LNCAP (cell line): ENCODE measurements around the gene BICD2.

Experiments
- TF ChIP-seq, protein P1 (sequence below): fragments of 450-650 bp; IDR thresholded peaks from 2 replicates; pipeline ENCODE4 v1.5.1; 2017; ENCODE audit warnings: mild to moderate bottlenecking

Gene BICD2

DNA sequence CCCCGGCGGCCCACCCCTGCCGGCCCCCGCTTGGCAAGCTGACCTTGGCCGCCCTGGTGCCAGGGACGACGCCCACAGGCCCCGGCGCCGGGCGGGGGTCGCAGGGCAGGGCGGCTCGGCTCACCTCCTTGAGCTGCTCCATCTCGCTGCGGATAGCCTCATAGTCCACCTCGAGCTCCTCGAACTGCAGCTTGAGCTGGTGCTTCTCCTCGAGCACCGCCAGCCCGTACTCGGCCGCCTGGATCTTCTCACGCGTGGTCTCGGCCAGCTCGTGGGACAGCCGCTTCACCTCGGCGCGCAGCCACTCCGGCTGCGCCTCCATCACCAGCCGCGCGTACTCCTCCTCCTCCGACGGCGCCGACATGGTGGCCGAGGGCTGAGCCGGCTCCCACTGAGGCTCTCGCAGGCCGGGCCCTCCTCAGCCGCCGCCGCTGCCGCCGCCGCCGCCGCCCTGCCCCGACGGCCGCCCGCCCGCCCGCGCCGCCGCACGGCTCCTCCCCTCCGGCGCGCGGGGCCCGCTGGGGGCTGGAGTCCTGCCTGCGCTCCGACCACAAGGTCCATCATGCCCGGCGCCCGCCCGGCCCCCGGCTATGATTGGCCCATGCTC, at the start of gene BICD2:
Gene BICD2, minus strand, starts transcription at position 453 of the 607 bp plus-strand sequence. Its CDS starts 89 bp downstream, at position 364.
- TF ChIP-seq, protein P1, sequence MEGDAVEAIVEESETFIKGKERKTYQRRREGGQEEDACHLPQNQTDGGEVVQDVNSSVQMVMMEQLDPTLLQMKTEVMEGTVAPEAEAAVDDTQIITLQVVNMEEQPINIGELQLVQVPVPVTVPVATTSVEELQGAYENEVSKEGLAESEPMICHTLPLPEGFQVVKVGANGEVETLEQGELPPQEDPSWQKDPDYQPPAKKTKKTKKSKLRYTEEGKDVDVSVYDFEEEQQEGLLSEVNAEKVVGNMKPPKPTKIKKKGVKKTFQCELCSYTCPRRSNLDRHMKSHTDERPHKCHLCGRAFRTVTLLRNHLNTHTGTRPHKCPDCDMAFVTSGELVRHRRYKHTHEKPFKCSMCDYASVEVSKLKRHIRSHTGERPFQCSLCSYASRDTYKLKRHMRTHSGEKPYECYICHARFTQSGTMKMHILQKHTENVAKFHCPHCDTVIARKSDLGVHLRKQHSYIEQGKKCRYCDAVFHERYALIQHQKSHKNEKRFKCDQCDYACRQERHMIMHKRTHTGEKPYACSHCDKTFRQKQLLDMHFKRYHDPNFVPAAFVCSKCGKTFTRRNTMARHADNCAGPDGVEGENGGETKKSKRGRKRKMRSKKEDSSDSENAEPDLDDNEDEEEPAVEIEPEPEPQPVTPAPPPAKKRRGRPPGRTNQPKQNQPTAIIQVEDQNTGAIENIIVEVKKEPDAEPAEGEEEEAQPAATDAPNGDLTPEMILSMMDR, result no peak

DNA sequence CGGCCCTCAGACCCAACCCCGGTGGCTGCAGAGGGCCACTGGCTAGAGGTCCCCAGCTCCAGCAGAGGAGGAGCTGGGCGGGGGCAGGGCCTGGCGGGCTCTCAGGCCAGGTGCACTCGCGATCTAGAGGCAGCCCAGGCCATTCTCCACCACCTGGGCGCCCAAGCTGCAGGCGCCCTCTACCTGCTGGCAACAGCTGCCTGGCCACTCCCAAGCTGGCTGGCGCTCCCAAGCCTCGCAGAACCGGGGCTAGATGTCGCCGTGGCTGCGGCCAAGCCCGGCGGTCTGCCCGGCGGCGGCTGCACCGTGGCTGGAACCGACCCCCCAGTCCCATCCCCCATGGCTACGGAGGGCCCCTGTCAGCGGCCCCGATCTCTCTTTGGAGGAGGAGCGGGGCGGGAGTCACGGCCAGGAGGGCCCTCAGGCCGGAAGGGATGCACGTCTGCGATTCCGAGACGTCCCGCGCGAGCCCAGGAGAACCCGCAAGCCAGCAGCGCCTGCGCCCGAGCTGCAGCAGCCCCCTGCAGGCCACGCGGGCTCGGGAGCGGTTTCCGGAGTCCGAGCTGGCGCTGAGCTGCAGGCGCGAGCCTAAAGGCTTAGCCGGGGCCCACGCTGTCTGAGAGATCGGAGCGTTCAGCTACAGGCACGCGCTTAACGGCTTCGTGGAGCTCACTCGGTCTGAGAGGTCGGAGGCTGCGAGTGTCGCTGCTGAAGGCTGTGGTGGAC, 44.3 kb upstream of the BICD2 start:
- TF ChIP-seq, protein P1, result peak; percentile 40; the same call in 1 of the 2 replicates

DNA sequence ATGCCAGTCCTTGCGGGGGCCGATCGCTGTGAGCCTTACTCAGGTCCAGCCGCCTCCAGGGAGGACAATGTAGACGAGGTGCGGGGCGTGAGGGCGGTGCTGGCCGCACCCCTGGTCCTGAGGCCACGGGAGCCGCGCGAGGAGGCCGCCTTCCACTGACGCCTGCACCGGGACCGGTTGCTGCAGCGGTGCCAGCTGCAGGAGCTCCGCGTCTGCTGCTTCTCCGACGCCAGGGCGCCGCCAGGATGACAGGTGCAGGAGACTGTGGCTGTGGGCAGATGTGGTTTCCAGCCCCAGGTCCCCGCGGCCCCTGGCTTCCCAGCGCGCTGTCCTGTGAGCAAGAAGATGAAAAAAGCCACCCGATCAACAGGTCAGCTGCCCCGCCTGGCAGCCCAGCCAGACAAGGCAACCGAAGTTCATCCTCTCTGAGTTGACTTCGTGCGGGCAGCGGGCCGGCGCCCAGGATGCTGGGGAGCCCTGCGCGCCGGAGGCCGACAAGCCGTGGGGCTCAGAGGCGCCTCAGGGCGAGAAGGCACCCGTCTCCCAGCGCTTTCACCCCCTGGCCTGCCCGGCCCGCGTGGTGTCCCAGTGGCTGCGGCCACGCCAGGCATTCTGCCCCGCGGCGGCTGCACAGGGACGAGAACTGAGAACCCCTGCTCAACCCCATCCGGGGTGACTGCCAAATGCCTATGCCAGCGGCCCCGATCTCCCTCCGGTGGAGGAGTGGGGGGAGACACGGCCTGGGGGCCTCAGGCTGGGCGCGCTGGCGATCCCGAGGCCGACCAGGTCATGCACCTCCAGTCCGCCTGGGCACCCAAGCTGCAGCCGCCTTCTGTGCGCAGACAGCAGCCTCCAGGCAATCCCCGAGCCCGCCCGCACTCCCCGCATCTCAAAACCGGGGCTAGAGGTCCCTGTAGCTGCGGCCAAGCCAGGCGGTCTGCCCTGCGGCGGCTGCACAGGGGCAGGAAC, 43.4 kb upstream of the BICD2 start:
- TF ChIP-seq, protein P1, result no peak

DNA sequence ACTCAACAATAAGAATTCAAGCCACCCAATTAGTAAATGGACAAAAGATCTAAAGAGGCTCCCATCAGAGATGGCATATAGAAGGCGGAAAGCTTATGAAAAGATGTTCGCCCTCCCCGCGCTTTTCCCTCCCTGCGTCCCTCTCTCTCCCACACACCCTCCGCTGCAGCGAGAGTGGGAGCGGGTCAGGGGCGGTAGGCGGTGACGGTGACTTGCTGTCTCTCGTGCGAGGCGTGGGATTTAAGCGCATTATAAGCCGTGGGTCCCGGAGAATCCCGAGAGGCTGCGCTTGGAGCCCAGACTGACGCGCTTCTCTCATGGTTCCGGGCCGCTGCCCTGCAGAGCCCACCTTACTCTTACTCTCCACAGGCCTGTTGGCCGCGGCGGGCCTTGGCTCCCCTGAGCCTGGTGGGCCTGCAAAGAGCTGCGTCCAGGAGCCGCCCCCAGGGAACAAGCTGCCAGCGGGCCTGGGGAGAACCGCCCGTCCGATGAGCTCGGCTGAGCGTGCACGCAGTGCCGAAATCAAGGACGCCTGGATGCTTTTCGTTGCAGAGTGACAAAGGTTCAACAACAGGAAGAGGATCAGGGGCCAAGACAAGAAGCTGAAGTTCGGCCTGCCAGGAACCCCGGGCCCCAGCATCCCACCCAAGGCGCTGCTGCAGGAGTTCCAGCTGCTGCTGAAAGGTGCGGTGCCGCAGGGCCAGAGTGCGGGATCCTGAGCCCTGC, 42.6 kb upstream of the BICD2 start:
- TF ChIP-seq, protein P1, result no peak

DNA sequence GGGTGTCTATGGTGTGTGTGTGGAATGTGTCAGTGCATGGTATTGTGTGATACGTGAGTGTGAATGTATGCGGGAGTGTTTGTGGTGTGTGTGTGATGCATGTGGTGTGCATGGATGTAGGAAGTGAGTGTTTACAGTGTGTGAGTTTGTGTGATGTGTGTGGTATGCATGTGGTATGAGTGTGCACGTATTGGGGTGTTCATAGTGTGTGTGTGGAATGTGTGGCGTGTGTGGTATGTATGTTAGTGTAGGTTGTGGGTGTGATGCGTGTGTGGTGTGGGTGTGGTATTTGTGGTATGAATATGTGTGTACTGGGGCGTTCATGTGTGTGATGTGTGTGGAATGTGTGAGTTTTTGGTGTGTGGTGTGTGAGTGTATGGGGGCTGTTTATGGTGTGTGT, 40.1 kb upstream of the BICD2 start:
- TF ChIP-seq, protein P1, result no peak

DNA sequence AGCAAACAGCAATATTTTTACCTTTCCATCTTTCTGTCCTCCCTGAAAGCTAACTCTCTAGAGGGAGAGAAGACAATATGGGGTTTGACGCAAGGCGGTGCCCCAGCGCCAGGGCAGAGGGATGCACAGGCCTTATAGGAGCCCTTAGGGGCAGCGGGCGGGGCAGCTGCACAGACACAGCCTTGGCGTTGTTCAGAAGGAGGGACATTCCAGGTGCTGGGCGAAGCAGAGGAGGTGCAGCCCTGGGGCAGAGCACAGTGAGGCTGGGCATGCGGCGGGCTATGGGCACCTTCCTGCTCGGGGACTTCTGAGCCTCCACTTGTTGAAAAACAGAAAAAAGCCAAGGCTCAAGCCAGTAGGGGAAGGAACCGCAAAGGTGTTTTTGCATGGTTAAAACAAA, 33.7 kb upstream of the BICD2 start:
- TF ChIP-seq, protein P1, result no peak
